GM19238 (cell line): ENCODE results near the gene IRAK1.

Source experiments
- DNase-seq: peaks from one replicate; pipeline ENCODE4 v3.0.0; 2011; ENCODE audit warnings: low spot score; ENCODE audit not compliant: insufficient read length

IRAK1 gene

GRCh38 chrX:153971450-153972367 lies 48.0 kb downstream of the IRAK1 start, which contains the start of gene HCFC1:
Gene HCFC1, minus strand, starts transcription at chrX:153971818. Its CDS starts 978 bp downstream, at chrX:153970840.
- peak; percentile 78 for DNase-seq

- peak; percentile 96 for DNase-seq
Measured at GRCh38 chrX:153971124-153971449, 48.6 kb downstream of the IRAK1 start.

GRCh38 chrX:153970357-153971123 lies 49.2 kb downstream of the IRAK1 start:
- no peak for DNase-seq

- DNase-seq: no peak
Measured at GRCh38 chrX:153969904-153970356, 49.8 kb downstream of the IRAK1 start.

GRCh38 chrX:153969125-153969903 lies 50.4 kb downstream of the IRAK1 start:
- DNase-seq: no peak

GRCh38 chrX:153968754-153969124 lies 51.0 kb downstream of the IRAK1 start:
- no peak for DNase-seq

- DNase-seq: no peak
Measured at GRCh38 chrX:153968255-153968654, 51.4 kb downstream of the IRAK1 start.

- no peak for DNase-seq
Measured at GRCh38 chrX:153967536-153968224, 52.0 kb downstream of the IRAK1 start.

GRCh38 chrX:153966841-153967535 lies 52.7 kb downstream of the IRAK1 start:
- no peak for DNase-seq

- DNase-seq: no peak
Measured at GRCh38 chrX:153966283-153966688, 53.4 kb downstream of the IRAK1 start.

GRCh38 chrX:153965406-153965805 lies 54.3 kb downstream of the IRAK1 start:
- DNase-seq: no peak

- no peak for DNase-seq
Measured at GRCh38 chrX:153964105-153964504, 55.6 kb downstream of the IRAK1 start.

GRCh38 chrX:153963546-153963945 lies 56.2 kb downstream of the IRAK1 start:
- DNase-seq: no peak

- no peak for DNase-seq
Measured at GRCh38 chrX:153961292-153961691, 58.4 kb downstream of the IRAK1 start.

GRCh38 chrX:153960786-153961185 lies 58.9 kb downstream of the IRAK1 start:
- no peak for DNase-seq
